ENCODE data around the gene CCDC187. TPM values are rescaled to one million over a fixed set of nuclear protein-coding genes. Genes with fewer than 3 reads are reported as not detected.

CCDC187 gene
- total RNA-seq, 1 donor from 2014 or later, result 6.6 TPM

- no peak for TF ChIP-seq CTCF (IDR thresholded peaks at IDR 0.05)
- intact Hi-C loops (cut with DNase I), result no loop called here
- no peak overlapping the region for H3K27ac ChIP-seq
- no peaks in the 10 kb centered on the region for H3K4me1 ChIP-seq
- DNase-seq (no peak), ATAC-seq (no peak)
- no peaks in the 10 kb centered on the region for H3K36me3 ChIP-seq
- H3K4me3 ChIP-seq, result no peak overlapping the region
- no peaks in the 10 kb centered on the region for H3K9me3 ChIP-seq
- peaks cover 11% of the 10 kb centered on the region for H3K27me3 ChIP-seq (ENCODE audit: low read depth)
Measured at GRCh38 chr9:136303066-136303824, 649 bp downstream of the CCDC187 start.

- Histone ChIP-seq H3K4me3 (no peak overlapping the region), H3K36me3 (no peaks in the 10 kb centered on the region), H3K27ac (no peak overlapping the region), H3K9me3 (no peaks in the 10 kb centered on the region), H3K4me1 (no peaks in the 10 kb centered on the region), H3K27me3 (ENCODE audit: low read depth) (peaks cover 11% of the 10 kb centered on the region)
- TF ChIP-seq CTCF (IDR thresholded peaks at IDR 0.05), result no peak
- intact Hi-C loops (cut with DNase I), result no loop called here
- ATAC-seq (no peak), DNase-seq (no peak)
Measured at GRCh38 chr9:136302527-136302926, 1.4 kb downstream of the CCDC187 start.

GRCh38 chr9:136300866-136301265 lies 3.0 kb downstream of the CCDC187 start:
- Histone ChIP-seq H3K9me3 (no peaks in the 10 kb centered on the region), H3K4me1 (no peaks in the 10 kb centered on the region), H3K27me3 (ENCODE audit: low read depth) (peaks cover 17% of the 10 kb centered on the region), H3K27ac (no peak overlapping the region), H3K36me3 (no peaks in the 10 kb centered on the region), H3K4me3 (no peak overlapping the region)
- no peak for TF ChIP-seq CTCF (IDR thresholded peaks at IDR 0.05)
- intact Hi-C loops (cut with DNase I), result no loop called here
- DNase-seq (no peak), ATAC-seq (no peak)

- Histone ChIP-seq H3K27me3 (ENCODE audit: low read depth) (peaks cover 13% of the 10 kb centered on the region), H3K4me3 (no peak overlapping the region), H3K9me3 (no peaks in the 10 kb centered on the region), H3K27ac (no peak overlapping the region), H3K4me1 (no peaks in the 10 kb centered on the region), H3K36me3 (no peaks in the 10 kb centered on the region)
- ATAC-seq (no peak), DNase-seq (no peak)
- no peak for TF ChIP-seq CTCF (IDR thresholded peaks at IDR 0.05)
- intact Hi-C loops (cut with DNase I), result no loop called here
Measured at GRCh38 chr9:136300016-136300545, 3.8 kb downstream of the CCDC187 start.

- intact Hi-C loops (cut with DNase I), result no loop called here
- Histone ChIP-seq H3K36me3 (no peaks in the 10 kb centered on the region), H3K9me3 (no peaks in the 10 kb centered on the region), H3K27ac (no peak overlapping the region), H3K27me3 (ENCODE audit: low read depth) (peaks cover 9% of the 10 kb centered on the region), H3K4me3 (no peak overlapping the region), H3K4me1 (no peaks in the 10 kb centered on the region)
- DNase-seq, result no peak
- no peak for ATAC-seq
- no peak for TF ChIP-seq CTCF (IDR thresholded peaks at IDR 0.05)
Measured at GRCh38 chr9:136299541-136299940, 4.4 kb downstream of the CCDC187 start.

All from lower lobe of right lung (tissue), 2 donors.